GM21423 (cell line): ENCODE results near the gene CCM2.

ENCODE experiments used
- ATAC-seq: cut with Tn5 transposase; IDR thresholded peaks from one replicate; pipeline ENCODE4 v1.9.1; 2021; ENCODE audit warnings: mild to moderate bottlenecking, moderate library complexity; ENCODE audit not compliant: unreplicated experiment

Gene CCM2

GRCh38 chr7:45000093-45001032, at the start of gene CCM2:
TSS of gene CCM2 (plus strand) at chr7:45000201. CDS start at chr7:45000334, 133 bp downstream.
- ATAC-seq: peak; percentile 4

GRCh38 chr7:44953156-44953555, 46.8 kb upstream of the CCM2 start:
- ATAC-seq: no peak

- no peak for ATAC-seq
Measured at GRCh38 chr7:44955733-44956132, 44.3 kb upstream of the CCM2 start.

- no peak for ATAC-seq
Measured at GRCh38 chr7:44956157-44956766, 43.7 kb upstream of the CCM2 start.

GRCh38 chr7:44958645-44959344, 41.2 kb upstream of the CCM2 start:
- no peak for ATAC-seq

GRCh38 chr7:44959433-44959951, 40.5 kb upstream of the CCM2 start:
- no peak for ATAC-seq

- ATAC-seq: no peak
Measured at GRCh38 chr7:44960011-44960580, 39.9 kb upstream of the CCM2 start.

- no peak for ATAC-seq
Measured at GRCh38 chr7:44961844-44962482, 38.0 kb upstream of the CCM2 start.

GRCh38 chr7:44962483-44963251, 37.3 kb upstream of the CCM2 start:
- no peak for ATAC-seq

- ATAC-seq: no peak
Measured at GRCh38 chr7:44963364-44964290, 36.4 kb upstream of the CCM2 start.

GRCh38 chr7:44964384-44964830, 35.6 kb upstream of the CCM2 start:
- ATAC-seq: no peak

GRCh38 chr7:44964831-44965440, 35.1 kb upstream of the CCM2 start:
- ATAC-seq: no peak

GRCh38 chr7:44965441-44965903, 34.5 kb upstream of the CCM2 start:
- no peak for ATAC-seq

GRCh38 chr7:44965937-44966730, 33.9 kb upstream of the CCM2 start:
- no peak for ATAC-seq

GRCh38 chr7:44966731-44967538, 33.1 kb upstream of the CCM2 start:
- ATAC-seq: no peak
